HEK293 (cell line): ENCODE data around the gene THG1L.
"Not testable (repeated sequence)": the region's sequence is repeated elsewhere in the genome, so short reads cannot be mapped to it uniquely, and the experiment has no call there.

Experiments used
- CTCF ChIA-PET: fragments of 350-600 bp; formaldehyde crosslinking; extraction: SDS; loops from one replicate; lab custom pipeline; 2021; ENCODE audit warnings: antibody characterized with exemption; lab: Yijun Ruan, JAX
- POLR2A ChIA-PET: fragments of 300-600 bp; formaldehyde crosslinking; extraction: SDS; loops from one replicate; lab custom pipeline; 2020; ENCODE audit warnings: antibody characterized with exemption, inconsistent platforms; lab: Yijun Ruan, JAX
- H3K27ac ChIP-seq: fragments of 200-500 bp; sonication (Bioruptor generic); 2 replicates; pipeline ENCODE4 v1.5.1; 2014; ENCODE audit warnings: low read depth, low read length, control low read depth, inconsistent platforms; ENCODE audit errors: extremely low read depth
- H3K36me3 ChIP-seq, 2 experiments: fragments of 200-500 bp in 1 of 2; sonication (Bioruptor generic) in 1 of 2; 1 replicate in 1 of 2; 2 replicates in 1 of 2; pipeline ENCODE4 v1.5.1; 2014 to 2017; ENCODE audit warnings: inconsistent platforms in 2 of 2, low read length in 2 of 2; ENCODE audit not compliant: control insufficient read depth in 2 of 2, insufficient read depth in 1 of 2
- H3K4me1 ChIP-seq: fragments of 200-500 bp; sonication (Bioruptor generic); 2 replicates; pipeline ENCODE4 v1.5.1; 2014; ENCODE audit warnings: mild to moderate bottlenecking, low read length, inconsistent platforms; ENCODE audit not compliant: control insufficient read depth, insufficient read depth
- H3K4me3 ChIP-seq: 2 replicates; pipeline ENCODE4 v1.5.1; 2011; ENCODE audit warnings: low read depth, mild to moderate bottlenecking, control low read depth, low read length, moderate library complexity
- H3K9me3 ChIP-seq: fragments of 200-500 bp; sonication (Bioruptor generic); 2 replicates; pipeline ENCODE4 v1.5.1; 2014; ENCODE audit warnings: low read depth, low read length, inconsistent platforms; ENCODE audit not compliant: control insufficient read depth, insufficient read depth
- HOXC10 ChIP-seq: sonication (generic); formaldehyde crosslinking; IDR thresholded peaks from 2 replicates; pipeline ENCODE4 v1.8.1; 2023; ENCODE audit warnings: mild to moderate bottlenecking, missing genetic modification reagents
- SETDB1 ChIP-seq: IDR thresholded peaks from one replicate; pipeline ENCODE4 v1.6.1; 2017; ENCODE audit warnings: mild to moderate bottlenecking, low read length, moderate library complexity, mixed read lengths; ENCODE audit not compliant: insufficient read length
- TRIM28 ChIP-seq: IDR thresholded peaks from 2 replicates; pipeline ENCODE4 v1.6.1; 2011; ENCODE audit warnings: low read length, control low read depth, borderline replicate concordance
- ZBTB26 ChIP-seq: fragments of 450-650 bp; formaldehyde crosslinking; optimal IDR thresholded peaks from 2 replicates; pipeline ENCODE3; 2016; ENCODE audit warnings: missing biosample characterization, mild to moderate bottlenecking, missing genetic modification characterization
- ZBTB48 ChIP-seq: fragments of 450-650 bp; formaldehyde crosslinking; IDR thresholded peaks from 2 replicates; pipeline ENCODE4 v1.5.1; 2016; ENCODE audit warnings: missing biosample characterization, missing genetic modification characterization
- ZFP37 ChIP-seq: fragments of 450-650 bp; formaldehyde crosslinking; IDR thresholded peaks from 2 replicates; pipeline ENCODE4 v1.5.1; 2016; ENCODE audit warnings: missing biosample characterization, missing genetic modification characterization
- ZIC2 ChIP-seq: fragments of 450-650 bp; formaldehyde crosslinking; IDR thresholded peaks from 2 replicates; pipeline ENCODE4 v1.5.1; 2016; ENCODE audit warnings: missing biosample characterization, missing genetic modification characterization
- ZNF10 ChIP-seq: fragments of 450-650 bp; formaldehyde crosslinking; IDR thresholded peaks from 2 replicates; pipeline ENCODE4 v1.5.1; 2017; ENCODE audit warnings: missing biosample characterization, missing genetic modification characterization
- ZNF37A ChIP-seq: fragments of 450-650 bp; IDR thresholded peaks from 2 replicates; pipeline ENCODE4 v1.5.1; 2018; ENCODE audit warnings: missing biosample characterization, missing genetic modification characterization
- ZNF473 ChIP-seq: fragments of 450-650 bp; formaldehyde crosslinking; IDR thresholded peaks from 2 replicates; pipeline ENCODE4 v1.5.1; 2017; ENCODE audit warnings: missing biosample characterization, missing genetic modification characterization
- ZNF561 ChIP-seq: fragments of 450-650 bp; IDR thresholded peaks from 2 replicates; pipeline ENCODE4 v1.5.1; 2018; ENCODE audit warnings: missing biosample characterization, missing genetic modification characterization, borderline replicate concordance
- ZNF571 ChIP-seq: fragments of 450-650 bp; formaldehyde crosslinking; IDR thresholded peaks from 2 replicates; pipeline ENCODE4 v1.5.0; 2017; ENCODE audit warnings: missing biosample characterization, missing genetic modification characterization
- ZNF626 ChIP-seq: fragments of 450-650 bp; sonication (Bioruptor Pico); formaldehyde crosslinking; IDR thresholded peaks from 2 replicates; pipeline ENCODE4 v1.5.1; 2018; ENCODE audit warnings: missing biosample characterization, missing genetic modification characterization, inconsistent platforms
- ZNF830 ChIP-seq: fragments of 450-650 bp; IDR thresholded peaks from 2 replicates; pipeline ENCODE4 v1.5.0; 2018; ENCODE audit warnings: missing biosample characterization, missing genetic modification characterization, low read depth, mild to moderate bottlenecking, moderate library complexity
- TF ChIP-seq, protein P1 (sequence below): fragments of 450-650 bp; formaldehyde crosslinking; IDR thresholded peaks from 2 replicates; pipeline ENCODE4 v1.5.1; 2016; ENCODE audit warnings: missing biosample characterization, missing genetic modification characterization
- TF ChIP-seq, protein P2 (sequence below): fragments of 450-650 bp; formaldehyde crosslinking; IDR thresholded peaks from 2 replicates; pipeline ENCODE4 v1.5.0; 2017; ENCODE audit warnings: missing biosample characterization, missing genetic modification characterization, borderline replicate concordance
- TF ChIP-seq, protein P3 (sequence below): fragments of 450-650 bp; formaldehyde crosslinking; IDR thresholded peaks from 2 replicates; pipeline ENCODE4 v1.5.1; 2016; ENCODE audit warnings: missing biosample characterization, missing genetic modification characterization

Gene THG1L

DNA sequence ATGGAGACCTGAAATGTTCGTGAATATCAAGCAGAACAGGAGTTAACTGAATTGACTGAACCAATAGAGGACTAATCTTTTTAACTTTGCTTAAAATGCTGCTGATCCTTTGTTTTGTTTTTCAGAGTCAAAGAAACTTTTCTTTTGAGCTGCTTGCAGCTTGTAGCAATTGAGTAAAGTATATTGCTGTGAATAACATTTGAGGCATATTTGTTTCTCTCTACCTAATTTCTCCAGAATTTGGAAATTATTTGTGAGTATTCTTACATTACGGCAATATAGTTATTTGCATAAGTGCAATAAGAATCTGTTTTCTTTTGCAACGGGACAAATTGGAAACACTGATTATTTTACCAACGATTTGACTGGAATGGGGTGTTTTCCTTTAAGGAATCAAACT, 32.5 kb upstream of the THG1L start:
- H3K4me1 ChIP-seq, POLR2A ChIA-PET, H3K36me3 ChIP-seq, CTCF ChIA-PET, H3K9me3 ChIP-seq, H3K4me3 ChIP-seq, H3K27ac ChIP-seq: not testable (repeated sequence)
- TF ChIP-seq, protein P1, sequence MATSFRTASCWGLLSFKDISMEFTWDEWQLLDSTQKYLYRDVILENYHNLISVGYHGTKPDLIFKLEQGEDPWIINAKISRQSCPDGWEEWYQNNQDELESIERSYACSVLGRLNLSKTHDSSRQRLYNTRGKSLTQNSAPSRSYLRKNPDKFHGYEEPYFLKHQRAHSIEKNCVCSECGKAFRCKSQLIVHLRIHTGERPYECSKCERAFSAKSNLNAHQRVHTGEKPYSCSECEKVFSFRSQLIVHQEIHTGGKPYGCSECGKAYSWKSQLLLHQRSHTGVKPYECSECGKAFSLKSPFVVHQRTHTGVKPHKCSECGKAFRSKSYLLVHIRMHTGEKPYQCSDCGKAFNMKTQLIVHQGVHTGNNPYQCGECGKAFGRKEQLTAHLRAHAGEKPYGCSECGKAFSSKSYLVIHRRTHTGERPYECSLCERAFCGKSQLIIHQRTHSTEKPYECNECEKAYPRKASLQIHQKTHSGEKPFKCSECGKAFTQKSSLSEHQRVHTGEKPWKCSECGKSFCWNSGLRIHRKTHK (tag by site-specific recombination), result 0 out of 2 replicates have a peak, but pooled peaks have one; percentile 27
- peak; percentile 81; the same call in 1 of the 2 replicates for TF ChIP-seq ZNF626 (tag by site-specific recombination)
- TF ChIP-seq SETDB1, result peak; percentile 95

GRCh38 chr5:157703736-157704135, 27.5 kb upstream of the THG1L start:
- CTCF ChIA-PET, result no interaction called here
- Histone ChIP-seq H3K4me1 (no peaks in the 10 kb centered on the region), H3K4me3 (no peak overlapping the region), H3K27ac (no peak overlapping the region), H3K36me3 (no peaks in the 10 kb centered on the region), H3K9me3 (no peaks in the 10 kb centered on the region)
- TF ChIP-seq, protein P2, sequence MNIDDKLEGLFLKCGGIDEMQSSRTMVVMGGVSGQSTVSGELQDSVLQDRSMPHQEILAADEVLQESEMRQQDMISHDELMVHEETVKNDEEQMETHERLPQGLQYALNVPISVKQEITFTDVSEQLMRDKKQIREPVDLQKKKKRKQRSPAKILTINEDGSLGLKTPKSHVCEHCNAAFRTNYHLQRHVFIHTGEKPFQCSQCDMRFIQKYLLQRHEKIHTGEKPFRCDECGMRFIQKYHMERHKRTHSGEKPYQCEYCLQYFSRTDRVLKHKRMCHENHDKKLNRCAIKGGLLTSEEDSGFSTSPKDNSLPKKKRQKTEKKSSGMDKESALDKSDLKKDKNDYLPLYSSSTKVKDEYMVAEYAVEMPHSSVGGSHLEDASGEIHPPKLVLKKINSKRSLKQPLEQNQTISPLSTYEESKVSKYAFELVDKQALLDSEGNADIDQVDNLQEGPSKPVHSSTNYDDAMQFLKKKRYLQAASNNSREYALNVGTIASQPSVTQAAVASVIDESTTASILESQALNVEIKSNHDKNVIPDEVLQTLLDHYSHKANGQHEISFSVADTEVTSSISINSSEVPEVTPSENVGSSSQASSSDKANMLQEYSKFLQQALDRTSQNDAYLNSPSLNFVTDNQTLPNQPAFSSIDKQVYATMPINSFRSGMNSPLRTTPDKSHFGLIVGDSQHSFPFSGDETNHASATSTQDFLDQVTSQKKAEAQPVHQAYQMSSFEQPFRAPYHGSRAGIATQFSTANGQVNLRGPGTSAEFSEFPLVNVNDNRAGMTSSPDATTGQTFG (tag by site-specific recombination), result no peak
- TF ChIP-seq ZNF37A (no peak), ZNF561 (no peak), HOXC10 (no peak), ZIC2 (tag by site-specific recombination) (no peak), ZNF10 (tag by site-specific recombination) (no peak), TRIM28 (no peak), ZNF571 (no peak), ZNF473 (tag by site-specific recombination) (no peak), ZNF830 (tag by site-specific recombination) (no peak), ZBTB48 (tag by site-specific recombination) (no peak)
- TF ChIP-seq, protein P3, sequence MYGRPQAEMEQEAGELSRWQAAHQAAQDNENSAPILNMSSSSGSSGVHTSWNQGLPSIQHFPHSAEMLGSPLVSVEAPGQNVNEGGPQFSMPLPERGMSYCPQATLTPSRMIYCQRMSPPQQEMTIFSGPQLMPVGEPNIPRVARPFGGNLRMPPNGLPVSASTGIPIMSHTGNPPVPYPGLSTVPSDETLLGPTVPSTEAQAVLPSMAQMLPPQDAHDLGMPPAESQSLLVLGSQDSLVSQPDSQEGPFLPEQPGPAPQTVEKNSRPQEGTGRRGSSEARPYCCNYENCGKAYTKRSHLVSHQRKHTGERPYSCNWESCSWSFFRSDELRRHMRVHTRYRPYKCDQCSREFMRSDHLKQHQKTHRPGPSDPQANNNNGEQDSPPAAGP, result no peak
- POLR2A ChIA-PET, result no interaction called here

GRCh38 chr5:157708866-157709265, 22.4 kb upstream of the THG1L start:
- Histone ChIP-seq H3K4me3 (no peak overlapping the region), H3K9me3 (no peaks in the 10 kb centered on the region), H3K36me3 (no peaks in the 10 kb centered on the region), H3K4me1 (no peaks in the 10 kb centered on the region), H3K27ac (no peak overlapping the region)
- CTCF ChIA-PET, result interaction anchor here (1.2 kb wide), 1 partner anchor 10 kb away, joined by 5 read pairs; no protein-coding TSS in a partner anchor
- TF ChIP-seq ZBTB26 (tag by site-specific recombination) (peak; percentile 14), ZFP37 (tag by site-specific recombination) (no peak)
- POLR2A ChIA-PET, result no interaction called here
